GM03348 (cell line): ENCODE results near the gene RNF31.

Experiments
- DNase-seq: peaks from one replicate; pipeline ENCODE4 v3.0.0; 2012; ENCODE audit warnings: low spot score

The RNF31 gene

DNA sequence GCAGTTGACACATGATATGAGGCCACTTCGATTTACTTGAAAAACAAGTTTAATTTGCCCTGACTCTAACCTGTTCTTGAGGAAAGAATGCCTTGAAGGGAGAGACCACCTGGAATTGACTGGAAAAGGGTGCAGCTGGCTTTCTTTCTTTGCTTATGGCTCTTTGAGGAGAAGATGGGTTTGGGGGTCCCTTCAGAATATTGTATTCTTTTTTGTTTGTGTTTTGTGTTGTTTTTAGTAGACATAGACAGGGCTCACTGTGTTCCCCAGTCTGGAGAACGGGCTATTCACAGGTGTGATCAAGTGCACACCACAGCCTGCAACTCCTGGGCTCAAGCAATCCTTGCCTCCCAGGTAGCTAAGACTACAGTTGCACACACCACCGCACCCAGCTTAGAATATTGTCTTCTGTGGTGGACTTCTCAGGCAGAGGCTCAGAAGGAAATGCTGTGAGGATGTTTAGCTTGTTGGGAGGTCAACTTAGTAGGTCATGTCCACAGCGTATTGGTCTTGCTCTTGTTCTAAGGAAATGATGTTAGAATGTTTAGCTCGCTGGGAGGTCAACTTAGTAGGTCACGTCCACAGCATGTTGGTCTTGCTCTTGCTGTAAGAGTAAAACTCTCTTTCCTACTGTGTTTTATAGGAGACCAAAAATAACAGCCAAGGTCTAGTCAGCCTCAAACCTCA lies 31.0 kb upstream of the RNF31 start:
- no peak for DNase-seq

DNA sequence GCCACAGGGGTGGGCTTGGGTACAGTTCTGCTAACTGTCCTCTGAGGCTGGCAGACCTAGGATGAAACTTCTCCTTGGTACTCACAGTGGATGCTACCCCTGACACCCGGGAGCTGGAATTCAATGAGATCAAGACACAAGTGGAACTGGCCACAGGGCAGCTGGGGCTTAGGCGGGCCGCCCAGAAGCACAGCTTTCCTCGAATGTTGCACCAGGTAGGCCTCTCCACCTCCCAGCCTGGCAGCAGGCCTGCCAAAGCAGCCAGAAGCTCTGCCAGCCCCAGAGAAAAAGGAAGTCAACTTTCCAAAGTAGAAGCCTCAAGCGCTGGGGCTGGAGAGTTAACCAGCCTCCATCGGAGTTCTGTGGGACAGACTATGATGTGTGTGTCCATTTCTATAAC lies 30.1 kb upstream of the RNF31 start:
- no peak for DNase-seq

DNA sequence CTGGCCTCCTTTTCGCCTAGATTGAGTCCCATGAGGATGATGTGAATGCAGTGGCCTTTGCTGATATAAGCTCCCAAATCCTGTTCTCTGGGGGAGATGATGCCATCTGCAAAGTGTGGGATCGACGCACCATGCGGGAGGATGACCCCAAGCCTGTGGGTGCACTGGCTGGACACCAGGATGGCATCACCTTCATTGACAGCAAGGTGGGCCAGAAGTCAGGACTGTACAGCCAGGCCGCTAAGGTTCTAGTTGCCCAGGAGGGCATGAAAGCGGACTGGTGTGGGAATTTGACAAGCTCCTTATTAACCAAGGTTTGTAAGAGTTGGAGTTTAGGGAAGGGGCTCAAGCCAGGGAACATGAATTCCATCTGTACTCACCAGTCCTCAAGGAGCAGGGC lies 27.6 kb upstream of the RNF31 start:
- DNase-seq: no peak

- DNase-seq: no peak
Measured at GRCh38 chr14:24121210-24121609, 26.1 kb upstream of the RNF31 start.

DNA sequence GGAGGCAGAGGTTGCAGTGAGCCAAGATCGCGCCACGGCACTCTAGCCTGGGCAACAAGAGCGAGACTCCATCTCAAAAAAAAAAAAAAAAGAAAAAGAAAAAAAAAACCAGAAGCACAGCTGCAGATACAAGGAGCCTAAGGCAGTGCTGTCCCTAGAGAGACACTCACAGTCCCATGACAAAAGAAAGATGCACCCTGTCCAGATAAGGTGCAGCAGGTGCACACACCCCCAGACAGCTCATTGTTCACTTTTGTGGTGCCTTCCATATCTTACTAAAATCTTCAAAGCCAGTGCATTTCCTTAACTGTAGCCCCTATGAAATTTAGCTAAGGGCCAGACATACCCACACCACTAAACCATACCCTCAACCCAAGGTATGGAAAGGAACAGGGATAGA lies 24.9 kb upstream of the RNF31 start:
- DNase-seq: no peak

GRCh38 chr14:24122898-24123297 lies 24.4 kb upstream of the RNF31 start:
- no peak for DNase-seq

GRCh38 chr14:24123424-24124417 lies 23.6 kb upstream of the RNF31 start:
- no peak for DNase-seq

DNA sequence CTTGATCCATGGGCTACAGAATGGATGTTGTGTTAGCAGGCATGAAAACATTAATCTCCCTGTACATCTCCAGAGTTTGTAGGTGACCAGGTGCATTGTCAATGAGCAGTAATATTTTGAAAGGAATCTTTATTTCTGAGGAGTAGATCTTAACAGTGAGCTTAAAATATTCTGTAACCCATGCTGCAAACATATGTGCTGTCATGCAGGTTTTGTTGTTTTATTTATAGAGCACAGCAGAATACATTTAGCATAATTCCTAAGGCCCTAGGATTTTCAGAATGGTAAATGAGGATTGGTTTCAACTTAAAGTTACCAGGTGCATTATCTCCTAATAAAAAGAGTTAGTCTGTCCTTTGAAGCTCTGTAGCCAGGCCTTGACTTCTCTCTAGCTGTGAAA lies 20.4 kb upstream of the RNF31 start:
- DNase-seq: no peak

DNA sequence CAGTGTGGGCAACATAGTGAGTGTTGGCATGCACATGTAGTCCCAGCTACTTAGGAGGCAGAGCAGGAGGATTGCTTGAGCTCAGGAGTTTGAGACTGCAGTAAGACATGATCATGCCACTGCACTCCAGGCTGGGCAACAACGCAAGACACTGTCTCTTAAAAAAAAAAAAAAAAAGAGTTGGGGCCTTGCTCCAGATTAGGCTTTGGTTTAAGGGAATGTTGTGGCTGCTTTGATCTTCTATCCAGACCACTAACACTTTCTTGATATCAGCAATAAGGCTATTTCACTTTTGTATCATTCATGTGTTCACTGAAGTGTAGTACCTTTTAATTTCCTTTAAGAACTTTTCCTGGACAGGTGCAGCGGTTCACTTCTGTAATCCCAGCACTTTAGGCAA lies 19.6 kb upstream of the RNF31 start:
- DNase-seq: no peak

- no peak for DNase-seq
Measured at GRCh38 chr14:24129410-24129998, 17.8 kb upstream of the RNF31 start.

GRCh38 chr14:24130380-24130716 lies 16.9 kb upstream of the RNF31 start, which contains the start of gene FITM1:
FITM1 (plus strand) TSS chr14:24130659; CDS start chr14:24131564, 905 bp downstream.
- no peak for DNase-seq

- DNase-seq: no peak
Measured at GRCh38 chr14:24130717-24131548, 16.4 kb upstream of the RNF31 start.

DNA sequence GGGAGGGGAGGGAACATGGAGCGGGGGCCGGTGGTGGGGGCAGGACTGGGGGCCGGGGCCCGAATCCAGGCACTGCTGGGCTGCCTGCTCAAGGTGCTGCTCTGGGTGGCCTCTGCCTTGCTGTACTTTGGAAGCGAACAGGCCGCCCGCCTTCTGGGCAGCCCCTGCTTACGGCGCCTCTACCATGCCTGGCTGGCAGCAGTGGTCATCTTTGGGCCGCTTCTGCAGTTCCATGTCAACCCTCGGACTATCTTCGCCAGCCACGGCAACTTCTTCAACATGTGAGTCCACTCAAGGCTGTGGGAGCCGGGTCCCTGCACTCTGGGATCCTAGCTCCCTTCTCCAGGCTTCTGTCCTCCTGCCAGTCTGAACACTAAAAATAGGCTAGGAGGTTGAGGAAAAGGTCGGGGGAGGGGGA lies 15.7 kb upstream of the RNF31 start:
- DNase-seq: no peak

- no peak for DNase-seq
Measured at GRCh38 chr14:24132061-24132685, 15.1 kb upstream of the RNF31 start.

DNA sequence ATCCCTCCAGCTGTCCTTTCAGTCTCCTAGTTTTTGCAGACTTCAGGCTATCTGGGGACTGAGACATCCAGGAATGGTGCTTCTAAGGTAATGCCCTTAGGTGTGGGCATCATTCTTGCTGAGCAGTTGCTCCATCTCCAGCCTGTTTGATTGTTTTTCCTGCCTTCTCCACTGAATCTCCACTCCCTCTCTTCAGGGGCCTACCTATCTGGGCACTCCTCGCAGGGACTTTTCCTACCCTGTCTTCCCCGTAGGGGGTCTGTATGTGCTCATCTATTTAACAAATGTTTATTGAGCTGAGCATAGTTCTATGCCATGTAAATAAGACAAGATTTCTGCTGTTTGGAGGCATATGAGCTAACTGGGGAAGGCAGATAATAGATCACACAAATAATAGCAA lies 14.3 kb upstream of the RNF31 start:
- no peak for DNase-seq

GRCh38 chr14:24133735-24134134 lies 13.6 kb upstream of the RNF31 start:
- DNase-seq: no peak

DNA sequence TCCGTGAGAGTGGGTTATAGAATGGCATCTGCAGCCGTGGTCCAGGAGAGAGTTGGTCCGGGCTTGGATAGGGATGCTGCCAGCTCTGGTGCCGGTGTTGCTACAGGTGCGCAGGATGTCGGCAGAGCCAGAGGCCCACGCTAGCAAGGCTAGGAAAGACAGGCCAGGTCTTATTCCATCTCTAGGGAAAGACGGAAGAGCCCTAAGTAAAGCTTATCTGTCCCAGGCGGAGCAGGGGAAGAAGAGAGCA lies 11.8 kb upstream of the RNF31 start:
- DNase-seq: no peak

DNA sequence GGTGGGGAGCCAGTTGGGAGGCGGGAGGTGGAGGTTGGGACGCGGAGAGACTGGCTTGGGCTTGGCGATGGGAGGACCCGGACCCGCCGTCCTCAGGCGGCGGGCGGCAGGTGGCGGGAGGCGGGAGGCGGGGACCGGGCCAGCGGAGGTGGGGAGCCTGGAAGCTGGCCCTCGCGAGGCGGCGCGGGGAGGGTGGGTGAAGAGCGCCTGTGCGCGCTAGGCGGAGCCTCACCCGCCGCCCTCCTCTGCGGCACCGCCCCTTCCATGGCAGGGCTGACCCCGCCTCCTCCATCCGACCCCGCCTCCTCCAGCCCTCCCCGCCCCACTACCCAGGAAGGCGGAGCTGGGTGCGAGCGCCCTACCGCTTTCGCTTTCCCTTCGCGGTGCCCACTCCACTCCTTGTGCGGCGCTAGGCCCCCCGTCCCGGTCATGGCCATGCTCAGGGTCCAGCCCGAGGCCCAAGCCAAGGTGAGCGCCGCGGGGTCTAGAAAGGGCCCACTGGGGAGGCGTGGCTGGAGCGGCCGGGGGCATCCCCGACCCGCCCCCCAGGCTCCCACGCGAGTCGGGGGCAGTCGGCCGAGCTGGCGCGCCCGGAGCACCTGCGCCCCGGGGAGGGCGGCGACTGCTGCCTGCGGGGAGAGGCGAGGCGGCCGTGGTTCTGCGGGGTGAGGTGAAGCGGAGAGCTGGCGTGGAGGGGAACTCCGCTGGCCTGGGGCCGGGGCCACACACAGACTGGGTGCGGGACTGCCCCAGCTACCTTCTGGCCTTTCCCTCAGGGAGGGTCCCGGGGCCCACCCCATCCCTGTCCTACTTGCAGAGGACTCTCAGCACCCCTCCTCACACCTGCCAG lies 11.2 kb upstream of the RNF31 start, which contains the start of gene PSME1:
TSS of gene PSME1 (plus strand) at position 361 of the 850 bp plus-strand sequence. CDS start at position 430, 69 bp downstream.
- DNase-seq: peak; percentile 97

DNA sequence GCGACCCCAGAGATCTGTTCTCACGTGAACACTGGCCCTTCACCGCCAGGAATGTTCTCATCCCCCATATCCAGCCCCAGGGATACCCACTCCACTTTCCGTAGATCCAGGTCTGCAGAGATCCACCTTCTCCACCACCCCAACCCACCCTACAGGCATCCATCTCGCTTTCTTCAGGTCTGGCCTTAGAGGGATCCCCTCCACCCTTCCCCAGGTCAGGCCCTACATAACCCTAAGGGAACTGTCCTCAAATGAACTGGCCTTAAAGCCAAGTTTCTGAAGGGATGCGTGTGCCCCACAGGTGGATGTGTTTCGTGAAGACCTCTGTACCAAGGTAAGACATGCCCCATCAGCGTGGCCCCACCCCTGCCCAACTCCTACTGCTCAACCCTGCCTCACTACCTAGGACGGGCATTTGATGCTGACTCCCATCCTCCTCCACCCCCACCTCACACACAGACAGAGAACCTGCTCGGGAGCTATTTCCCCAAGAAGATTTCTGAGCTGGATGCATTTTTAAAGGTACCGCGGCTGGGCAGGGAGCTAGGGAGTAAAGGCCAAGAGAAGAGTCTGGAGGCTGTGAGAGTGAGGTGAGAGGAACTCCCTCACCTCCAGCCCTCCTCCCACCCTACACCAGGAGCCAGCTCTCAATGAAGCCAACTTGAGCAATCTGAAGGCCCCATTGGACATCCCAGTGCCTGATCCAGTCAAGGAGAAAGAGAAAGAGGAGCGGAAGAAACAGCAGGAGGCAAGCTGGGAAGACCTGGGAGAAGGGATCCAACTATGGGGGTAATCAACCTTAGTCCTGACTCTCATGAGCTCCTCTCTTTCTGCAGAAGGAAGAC lies 10.4 kb upstream of the RNF31 start:
- DNase-seq: no peak
